ENCODE data around the gene UBE2G1.

The UBE2G1 gene

GRCh38 chr17:4248504-4249277, 117.8 kb downstream of the UBE2G1 start:
- no peak for DNase-seq (ENCODE audit: low read depth, low spot score)

GRCh38 chr17:4247971-4248388, 118.5 kb downstream of the UBE2G1 start:
- DNase-seq (ENCODE audit: low read depth, low spot score), result no peak

GRCh38 chr17:4247361-4247970, 119.0 kb downstream of the UBE2G1 start:
- no peak for DNase-seq (ENCODE audit: low read depth, low spot score)

- no peak for DNase-seq (ENCODE audit: low read depth, low spot score)
These were observed 119.8 kb downstream of the UBE2G1 start for GRCh38 chr17:4246674-4247073.

GRCh38 chr17:4241535-4241934, 124.9 kb downstream of the UBE2G1 start:
- no peak for DNase-seq (ENCODE audit: low read depth, low spot score)

GRCh38 chr17:4236456-4236855, 130.0 kb downstream of the UBE2G1 start:
- DNase-seq (ENCODE audit: low read depth, low spot score), result no peak

- no peak for DNase-seq (ENCODE audit: low read depth, low spot score)
These were observed 130.8 kb downstream of the UBE2G1 start for GRCh38 chr17:4235372-4236279.

GRCh38 chr17:4234401-4234800, 132.1 kb downstream of the UBE2G1 start:
- DNase-seq (ENCODE audit: low read depth, low spot score), result no peak

- no peak for DNase-seq (ENCODE audit: low read depth, low spot score)
These were observed 132.7 kb downstream of the UBE2G1 start for GRCh38 chr17:4233668-4234258.

GRCh38 chr17:4232168-4232813, 134.2 kb downstream of the UBE2G1 start:
- DNase-seq (ENCODE audit: low read depth, low spot score), result no peak

- no peak for DNase-seq (ENCODE audit: low read depth, low spot score)
These were observed 136.6 kb downstream of the UBE2G1 start for GRCh38 chr17:4229627-4230541.

- DNase-seq (ENCODE audit: low read depth, low spot score), result no peak
These were observed 144.4 kb downstream of the UBE2G1 start for GRCh38 chr17:4221899-4222659.

GRCh38 chr17:4221163-4221562, 145.3 kb downstream of the UBE2G1 start:
- no peak for DNase-seq (ENCODE audit: low read depth, low spot score)

- DNase-seq (ENCODE audit: low read depth, low spot score), result no peak
These were observed 145.8 kb downstream of the UBE2G1 start for GRCh38 chr17:4220655-4221054.

All from activated CD4-positive, CD25-positive, alpha-beta regulatory T cell treated with anti-CD3 and anti-CD28 coated beads, Interleukin-2, amount 50 U/mL, for 16 hours (primary cell).